K562 (cell line): ENCODE results near the gene CRKL. TPM values are rescaled to one million over a fixed set of nuclear protein-coding genes. Genes with fewer than 3 reads are reported as not detected.

Experiments used
- DIDO1 ChIP-seq: fragments of 450-650 bp; IDR thresholded peaks from 2 replicates; pipeline ENCODE4 v1.6.1; 2016; ENCODE audit warnings: low read depth, missing biosample characterization, missing genetic modification characterization
- RB1 ChIP-seq: fragments of 450-650 bp; IDR thresholded peaks from 2 replicates; pipeline ENCODE4 v1.6.1; 2017; ENCODE audit warnings: low read depth, mild to moderate bottlenecking
- SLC30A9 ChIP-seq: fragments of 250-450 bp; sonication (Bioruptor Pico); IDR thresholded peaks from 2 replicates; pipeline ENCODE4 v1.8.0; 2022; ENCODE audit warnings: mild to moderate bottlenecking, moderate library complexity
- TCFL5 ChIP-seq: fragments of 250-450 bp; sonication (Bioruptor Pico); conservative IDR thresholded peaks from 2 replicates; pipeline ENCODE4 v1.6.1; 2021; ENCODE audit warnings: mild to moderate bottlenecking, moderate library complexity, matching md5 sums
- ZBTB7A ChIP-seq: IDR thresholded peaks from 2 replicates; pipeline ENCODE4 v1.6.1; 2011; ENCODE audit warnings: low read depth, mild to moderate bottlenecking, low read length, moderate library complexity, borderline replicate concordance; ENCODE audit not compliant: control insufficient read depth
- ZFX ChIP-seq: sonication (generic); formaldehyde crosslinking; IDR thresholded peaks from 2 replicates; pipeline ENCODE4 v1.8.0; 2022; ENCODE audit warnings: mild to moderate bottlenecking, missing genetic modification reagents, moderate library complexity
- ZNF561 ChIP-seq: fragments of 450-650 bp; formaldehyde crosslinking; conservative IDR thresholded peaks from 2 replicates; pipeline ENCODE4 v1.4.0; 2020; ENCODE audit warnings: mild to moderate bottlenecking, moderate library complexity
- ZNF740 ChIP-seq, 3 experiments: fragments of 200-800 bp in 1 of 3; sonication (Bioruptor generic) in 1 of 3; sonication (generic) in 1 of 3; formaldehyde crosslinking in 1 of 3; IDR thresholded peaks; 2 replicates each; pipeline versions ENCODE4 v1.6.1 to v1.8.0; 2016 to 2022; ENCODE audit warnings: mild to moderate bottlenecking in 2 of 3, missing compliant biosample characterization in 2 of 3, missing genetic modification characterization in 2 of 3, missing genetic modification reagents in 1 of 3
- polyA plus RNA-seq, 8 experiments: library from polyadenylated mRNA; depleted of rRNA in 4 of 8; stranded (reverse) in 5 of 8; unstranded in 3 of 8; fragments of >200 nt; fragmentation: Nextera tagmentation in 2 of 8; fragmentation: Illumina TruSeq in 1 of 8; extraction: Ambion mirVana in 2 of 8; extraction: Trizol in 1 of 8; gene quantifications; 2 replicates each; pipeline versions ENCODE4 v1.2.1 to v1.2.3, GENCODE V29; 2011 to 2014; ENCODE audit warnings: inconsistent platforms in 1 of 8, missing spikeins in 1 of 8
- total RNA-seq, 7 experiments: library from RNA; depleted of rRNA in 6 of 7; stranded (reverse); fragments of >200 nt in 6 of 7; fragmentation: Illumina TruSeq in 2 of 7; extraction: Trizol in 2 of 7; gene quantifications; 2 replicates each; pipeline versions ENCODE4 v1.2.1 to v1.2.3, GENCODE V29; 2011 to 2021; ENCODE audit warnings: low replicate concordance in 1 of 7
- TF ChIP-seq, protein P1 (sequence below), 2 experiments: fragments of 450-650 bp; IDR thresholded peaks; 2 replicates each; pipeline ENCODE4 v1.6.1; 2016; ENCODE audit warnings: mild to moderate bottlenecking in 2 of 2, borderline replicate concordance in 1 of 2, low read depth in 1 of 2, moderate library complexity in 1 of 2

Gene CRKL
- total and polyA plus RNA-seq, 9 of the 15 experiments (the other 6 are each of a cell fraction or from before 2014, with no cell fraction given), result 100 to 263 (median 124) TPM

DNA sequence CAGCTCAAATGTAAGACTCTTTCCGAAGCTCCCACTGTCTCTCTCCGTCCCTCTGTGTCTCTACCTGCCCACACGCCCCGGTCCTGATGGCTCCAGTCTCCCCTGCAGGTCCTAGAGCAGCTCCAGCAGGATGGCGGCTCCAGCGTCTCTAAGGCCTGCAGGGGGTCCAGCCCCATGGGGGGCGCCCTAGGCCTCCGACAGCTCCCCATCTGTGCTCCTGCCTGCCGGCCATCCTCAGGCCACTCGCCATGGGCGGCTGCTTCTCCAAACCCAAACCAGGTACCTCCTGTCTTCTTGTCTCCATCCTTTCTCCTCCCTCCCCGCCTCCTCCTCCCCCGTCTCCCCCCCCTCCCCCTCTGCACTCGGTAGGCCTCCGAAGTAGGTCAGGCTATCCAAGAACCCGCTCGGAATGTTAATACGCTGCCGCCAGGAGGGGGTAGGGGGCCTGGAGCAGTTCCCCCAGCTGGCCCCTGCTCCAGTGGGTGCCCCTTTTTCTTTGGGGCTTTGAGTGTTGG is 50.5 kb downstream of the CRKL start (continued):
- TF ChIP-seq, protein P1, sequence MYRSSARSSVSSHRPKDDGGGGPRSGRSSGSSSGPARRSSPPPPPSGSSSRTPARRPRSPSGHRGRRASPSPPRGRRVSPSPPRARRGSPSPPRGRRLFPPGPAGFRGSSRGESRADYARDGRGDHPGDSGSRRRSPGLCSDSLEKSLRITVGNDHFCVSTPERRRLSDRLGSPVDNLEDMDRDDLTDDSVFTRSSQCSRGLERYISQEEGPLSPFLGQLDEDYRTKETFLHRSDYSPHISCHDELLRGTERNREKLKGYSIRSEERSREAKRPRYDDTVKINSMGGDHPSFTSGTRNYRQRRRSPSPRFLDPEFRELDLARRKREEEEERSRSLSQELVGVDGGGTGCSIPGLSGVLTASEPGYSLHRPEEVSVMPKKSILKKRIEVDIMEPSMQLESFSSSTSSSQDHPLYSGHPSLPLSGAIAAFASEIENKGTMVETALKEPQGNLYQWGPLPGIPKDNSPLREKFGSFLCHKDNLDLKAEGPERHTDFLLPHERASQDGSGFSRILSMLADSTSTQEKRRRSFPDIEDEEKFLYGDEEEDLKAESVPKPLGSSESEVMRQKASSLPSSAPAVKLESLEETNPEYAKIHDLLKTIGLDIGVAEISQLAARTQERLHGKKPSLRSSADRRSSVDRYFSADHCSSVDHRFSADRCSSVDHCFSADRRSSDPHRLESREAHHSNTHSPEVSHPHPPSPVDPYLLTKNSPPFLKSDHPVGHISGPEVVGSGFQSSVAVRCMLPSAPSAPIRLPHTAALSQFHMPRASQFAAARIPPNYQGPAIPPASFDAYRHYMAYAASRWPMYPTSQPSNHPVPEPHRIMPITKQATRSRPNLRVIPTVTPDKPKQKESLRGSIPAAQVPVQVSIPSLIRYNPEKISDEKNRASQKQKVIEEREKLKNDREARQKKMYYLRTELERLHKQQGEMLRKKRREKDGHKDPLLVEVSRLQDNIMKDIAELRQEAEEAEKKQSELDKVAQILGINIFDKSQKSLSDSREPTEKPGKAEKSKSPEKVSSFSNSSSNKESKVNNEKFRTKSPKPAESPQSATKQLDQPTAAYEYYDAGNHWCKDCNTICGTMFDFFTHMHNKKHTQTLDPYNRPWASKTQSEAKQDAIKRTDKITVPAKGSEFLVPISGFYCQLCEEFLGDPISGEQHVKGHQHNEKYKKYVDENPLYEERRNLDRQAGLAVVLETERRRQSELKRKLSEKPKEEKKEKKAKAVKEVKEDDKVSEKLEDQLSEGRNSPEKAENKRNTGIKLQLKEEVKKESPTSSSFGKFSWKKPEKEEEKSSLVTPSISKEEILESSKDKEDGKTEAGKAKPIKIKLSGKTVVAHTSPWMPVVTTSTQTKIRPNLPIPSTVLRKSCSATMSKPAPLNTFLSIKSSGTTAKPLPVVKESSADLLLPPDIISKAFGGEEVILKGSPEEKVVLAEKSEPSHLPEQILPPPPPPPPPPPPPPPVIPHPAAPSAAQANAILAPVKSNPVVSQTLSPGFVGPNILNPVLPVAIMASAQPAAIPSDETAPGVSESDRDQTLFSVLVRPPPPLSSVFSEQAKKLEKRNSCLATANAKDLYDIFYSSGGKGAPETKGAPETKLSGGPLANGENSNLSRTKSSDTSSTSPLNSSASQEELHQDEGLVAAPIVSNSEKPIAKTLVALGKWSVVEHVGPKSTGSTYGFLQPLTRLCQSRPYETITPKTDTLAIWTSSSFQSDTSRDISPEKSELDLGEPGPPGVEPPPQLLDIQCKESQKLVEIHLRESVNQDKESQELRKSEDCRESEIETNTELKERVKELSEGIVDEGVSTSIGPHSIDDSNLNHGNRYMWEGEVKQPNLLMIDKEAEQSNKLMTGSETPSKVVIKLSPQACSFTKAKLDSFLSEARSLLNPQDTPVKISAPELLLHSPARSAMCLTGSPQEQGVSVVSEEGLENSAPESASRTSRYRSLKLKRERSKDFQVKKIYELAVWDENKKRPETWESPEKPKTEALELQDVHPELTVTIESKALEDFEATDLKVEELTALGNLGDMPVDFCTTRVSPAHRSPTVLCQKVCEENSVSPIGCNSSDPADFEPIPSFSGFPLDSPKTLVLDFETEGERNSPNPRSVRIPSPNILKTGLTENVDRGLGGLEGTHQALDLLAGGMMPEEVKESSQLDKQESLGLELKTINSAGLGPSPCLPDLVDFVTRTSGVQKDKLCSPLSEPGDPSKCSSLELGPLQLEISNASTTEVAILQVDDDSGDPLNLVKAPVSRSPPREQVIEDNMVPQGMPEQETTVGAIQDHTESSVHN (IDR thresholded peaks at IDR 0.05; ENCODE audit: borderline replicate concordance in 1 of 2, low read depth in 1 of 2), result no peak
- TF ChIP-seq TCFL5 (no peak), ZBTB7A (peak; percentile 70; the same call in 1 of the 2 replicates), SLC30A9 (CRISPR knock-in tag) (no peak), DIDO1 (tag) (0 out of 2 replicates have a peak, but pooled peaks have one; percentile 32), ZFX (CRISPR knock-in tag) (no peak), ZNF740 (CRISPR knock-in tag; IDR thresholded peaks at IDR 0.05) (no peak), ZNF740 (tag; IDR thresholded peaks at IDR 0.05) (0 out of 4 replicates have a peak, but pooled peaks of 1 of the 2 experiments have one; percentile 62), RB1 (no peak), ZNF561 (CRISPR knock-in tag) (no peak)
